ENCODE results near the gene CEACAM18.
"Not testable (repeated sequence)": the region's sequence is repeated elsewhere in the genome, so short reads cannot be mapped to it uniquely, and the experiment has no call there.

The CEACAM18 gene

DNA sequence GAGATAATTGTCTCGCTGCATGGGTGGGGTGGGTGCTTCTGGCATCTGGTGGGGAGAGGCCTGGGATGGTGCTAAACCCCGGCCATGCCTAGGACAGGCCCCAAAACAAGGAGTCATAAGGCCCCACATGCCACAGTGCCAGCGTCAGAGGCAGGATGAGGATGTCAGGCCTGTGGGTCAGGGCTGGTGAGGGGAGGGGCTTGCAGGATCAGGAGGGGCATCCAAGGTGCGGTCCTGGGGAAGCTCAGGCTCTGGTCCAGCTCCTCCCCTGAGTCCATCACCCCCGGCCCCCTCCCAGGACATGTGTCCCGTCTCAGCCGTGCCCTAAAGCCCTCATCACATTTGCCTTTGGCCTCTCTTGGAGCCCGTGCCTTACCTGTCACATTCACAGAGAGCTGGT is 22.6 kb downstream of the CEACAM18 start:
- FAIRE-seq: not testable (repeated sequence)

DNA sequence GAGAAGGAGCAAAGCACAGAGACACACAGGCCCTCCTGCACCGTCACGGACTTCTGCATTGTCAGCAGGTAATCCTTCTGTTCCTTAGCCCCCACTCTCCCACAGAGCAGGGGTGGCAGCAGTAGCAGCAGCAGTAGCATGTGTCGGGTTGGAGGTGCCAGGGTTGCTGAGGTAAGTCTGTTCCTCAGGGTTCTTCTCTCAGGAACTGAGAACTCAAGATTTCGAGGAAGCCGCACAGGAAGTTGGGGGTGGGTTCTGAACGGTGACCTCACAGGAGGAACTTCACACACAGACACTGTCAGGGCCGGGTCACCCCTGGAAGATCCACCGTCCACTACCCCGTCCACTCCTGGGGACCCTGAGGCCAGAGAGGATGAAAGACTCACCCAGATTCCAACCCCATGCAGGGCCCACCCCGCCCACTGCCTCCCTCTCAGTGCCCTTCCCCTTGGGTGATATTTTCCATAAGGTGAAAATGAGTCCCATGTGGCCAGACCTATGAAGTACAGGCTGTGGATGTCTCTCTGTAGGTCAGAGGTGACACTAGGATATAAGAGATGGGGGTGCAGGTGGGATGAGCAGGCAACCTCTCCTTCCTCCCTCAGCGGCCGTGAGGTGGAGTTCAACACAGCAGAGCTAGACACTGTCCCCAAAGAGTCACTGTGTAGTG is 23.4 kb downstream of the CEACAM18 start, which contains the start of gene SIGLEC12:
SIGLEC12 (minus strand) TSS at position 207 of the 670 bp plus-strand sequence; CDS start at position 140, 67 bp downstream.
- FAIRE-seq: no peak

DNA sequence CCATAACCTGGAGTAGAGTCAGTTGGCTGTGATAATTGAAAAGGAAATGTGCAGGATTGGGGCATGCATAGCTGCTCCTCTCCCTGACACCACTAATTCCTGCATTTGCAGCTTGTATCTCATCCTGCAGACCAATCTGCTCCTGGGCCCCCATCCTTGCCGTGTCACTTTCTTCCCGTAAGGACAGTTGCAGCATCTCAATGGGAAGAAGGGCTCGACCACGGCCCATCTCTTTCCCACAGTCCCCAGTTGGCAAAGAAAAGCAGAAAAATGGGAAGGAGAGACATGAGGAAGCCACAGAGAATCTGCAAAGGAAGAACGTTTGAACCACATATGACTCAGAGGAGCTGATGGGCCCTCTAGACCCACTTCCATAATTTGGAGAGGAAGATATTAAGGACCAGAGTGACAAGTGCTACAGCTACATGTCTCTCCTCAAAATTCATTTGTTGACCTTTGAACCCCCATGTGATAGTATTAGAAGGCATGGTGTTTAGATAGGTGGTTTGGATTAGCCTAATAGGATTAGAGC is 25.0 kb downstream of the CEACAM18 start:
- FAIRE-seq: no peak

DNA sequence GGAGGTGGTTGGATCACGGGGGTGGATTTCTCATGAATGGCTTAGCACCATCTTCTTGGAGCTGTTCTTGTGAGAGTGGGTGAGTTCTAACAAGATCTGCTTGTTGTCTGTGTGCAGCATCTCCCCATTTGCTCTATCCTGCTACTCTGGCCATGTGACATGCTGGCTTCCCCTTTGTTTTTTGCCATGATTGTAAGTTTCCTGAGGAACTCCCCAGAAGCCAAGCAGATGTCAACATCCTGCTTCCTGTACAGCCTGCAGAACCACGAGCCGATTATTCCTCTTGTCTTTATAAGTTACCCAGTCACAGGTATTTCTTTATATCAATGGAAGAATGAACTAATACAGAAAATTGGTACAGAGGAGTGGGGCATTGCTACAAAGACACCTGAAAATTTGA is 25.6 kb downstream of the CEACAM18 start:
- FAIRE-seq: no peak

DNA sequence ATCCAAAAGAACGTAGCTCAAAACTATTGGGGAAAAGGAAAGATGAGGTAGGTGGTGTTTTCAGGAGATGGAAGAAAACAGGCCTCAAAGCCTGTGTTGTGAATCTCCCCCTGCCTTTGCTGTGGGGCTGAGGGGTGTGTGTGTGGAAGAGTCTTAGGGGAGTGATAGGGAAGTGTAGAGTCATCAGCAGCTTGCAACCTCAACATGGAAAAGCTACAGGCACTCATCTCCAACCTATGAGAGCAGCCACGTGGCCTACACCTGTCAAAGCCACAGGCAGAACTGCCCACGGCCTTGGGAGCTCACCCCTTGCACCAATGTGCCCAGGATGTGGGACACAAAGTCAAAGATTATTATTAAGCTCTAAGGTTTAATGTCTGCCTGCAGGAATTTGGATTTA is 27.6 kb downstream of the CEACAM18 start:
- no peak for FAIRE-seq

DNA sequence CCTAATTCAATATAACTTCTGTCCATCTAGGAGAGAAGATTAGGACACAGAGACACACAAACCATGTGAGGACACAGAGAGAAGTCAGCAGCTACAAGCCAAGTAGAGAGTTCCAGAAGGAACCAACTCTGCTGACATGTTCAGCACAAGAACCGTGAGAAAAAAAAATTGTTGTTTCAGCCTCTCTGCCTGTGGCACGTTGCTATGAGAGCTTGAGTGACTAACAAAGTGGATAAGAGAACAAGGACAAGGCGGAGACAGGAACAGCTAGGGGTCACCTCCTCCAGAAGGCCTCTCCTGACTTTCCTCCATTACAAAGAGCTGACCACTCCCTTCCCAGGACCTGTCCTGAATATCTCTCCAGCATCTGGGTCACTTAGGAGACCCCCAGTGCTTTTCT is 28.9 kb downstream of the CEACAM18 start:
- FAIRE-seq: no peak

DNA sequence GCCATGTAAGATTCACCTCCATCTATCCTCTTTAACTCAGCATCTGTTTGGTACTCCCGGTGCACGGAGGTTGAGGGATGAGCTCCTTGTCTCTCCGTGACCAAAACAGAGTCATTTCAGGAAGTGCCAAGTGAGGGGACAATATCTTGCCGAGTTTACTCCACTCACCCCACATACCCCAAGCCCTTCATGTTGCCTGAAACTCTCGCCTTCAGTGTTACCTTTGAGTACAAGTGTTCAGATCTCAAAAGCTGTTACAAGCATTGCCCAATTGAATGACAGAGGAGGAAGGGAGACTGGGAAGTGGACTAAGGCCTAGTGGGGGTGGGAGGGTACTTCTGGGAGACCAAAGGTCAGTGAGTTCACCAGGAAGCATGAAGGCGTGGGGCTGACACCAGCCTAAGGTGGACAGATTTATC is 29.3 kb downstream of the CEACAM18 start:
- FAIRE-seq: no peak

DNA sequence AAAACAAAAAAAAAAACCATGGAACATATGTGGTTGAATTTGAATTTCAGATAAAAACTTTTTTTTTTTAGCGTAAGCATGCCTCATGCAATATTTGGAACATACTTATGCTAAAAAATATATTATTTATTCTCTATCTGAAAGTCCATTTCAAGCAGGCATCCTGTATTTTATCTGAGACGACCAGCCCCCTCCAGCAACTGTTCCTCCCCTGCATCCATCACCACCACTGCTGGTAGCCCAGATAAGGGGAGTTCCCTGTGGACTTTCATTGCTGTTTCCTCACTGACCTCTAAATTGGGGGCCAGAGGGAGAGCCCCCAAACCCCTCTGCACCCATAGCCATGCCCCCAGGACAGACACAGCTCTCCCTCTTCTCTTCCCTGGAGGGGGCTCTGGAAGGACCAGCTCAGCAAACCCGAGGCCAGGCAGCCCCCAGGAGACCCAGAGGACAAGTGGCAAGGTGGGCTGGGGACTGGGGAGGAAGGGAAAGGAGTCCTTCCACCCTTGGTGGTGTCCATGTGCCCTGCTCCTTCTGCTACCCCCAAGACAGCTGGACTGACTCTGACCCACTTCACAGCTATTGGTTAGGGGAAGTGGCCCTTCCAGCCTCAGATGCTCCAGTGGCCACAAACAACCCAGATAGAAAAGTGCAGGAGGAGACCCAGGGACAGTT is 29.9 kb downstream of the CEACAM18 start:
- FAIRE-seq: no peak

DNA sequence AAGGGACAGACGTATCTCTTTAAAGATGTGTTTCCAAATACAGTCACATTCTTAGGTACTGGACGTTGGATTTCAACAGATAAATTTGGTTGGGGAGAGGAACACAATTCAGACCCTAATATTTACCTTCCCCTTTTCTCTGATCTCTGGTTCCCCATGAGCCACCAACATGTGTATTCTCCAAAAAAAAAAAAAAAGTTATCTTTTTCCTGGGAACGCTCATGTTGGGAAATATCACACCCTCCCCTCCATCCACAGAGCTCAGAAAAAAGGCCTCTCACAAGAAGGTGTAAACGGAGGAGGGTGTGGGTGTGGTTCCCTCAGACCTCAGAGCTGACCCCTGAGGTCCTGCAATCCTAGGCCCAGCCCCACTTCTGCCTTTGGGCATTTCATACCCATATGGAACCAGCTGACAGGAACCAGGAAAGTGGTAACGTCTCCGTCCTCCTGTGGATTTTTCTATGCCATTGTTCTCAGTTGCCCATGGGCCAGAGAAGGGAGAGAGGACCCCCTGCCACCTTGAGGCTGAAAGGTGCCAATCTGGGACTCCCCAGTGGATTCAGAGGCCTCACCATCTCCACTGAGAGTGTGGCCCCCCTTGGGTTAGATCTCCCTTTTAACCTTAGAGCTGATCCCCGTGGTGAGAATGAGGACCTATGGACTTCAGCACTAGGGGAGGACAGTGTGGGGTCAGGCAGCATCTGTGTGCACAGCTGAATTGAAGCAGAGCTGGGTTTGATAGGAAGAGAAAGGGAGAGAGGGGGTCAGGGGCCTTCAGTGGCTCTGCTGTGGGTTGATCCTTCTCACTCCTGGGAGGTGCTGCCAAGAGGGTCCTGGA is 31.7 kb downstream of the CEACAM18 start:
- FAIRE-seq: no peak

DNA sequence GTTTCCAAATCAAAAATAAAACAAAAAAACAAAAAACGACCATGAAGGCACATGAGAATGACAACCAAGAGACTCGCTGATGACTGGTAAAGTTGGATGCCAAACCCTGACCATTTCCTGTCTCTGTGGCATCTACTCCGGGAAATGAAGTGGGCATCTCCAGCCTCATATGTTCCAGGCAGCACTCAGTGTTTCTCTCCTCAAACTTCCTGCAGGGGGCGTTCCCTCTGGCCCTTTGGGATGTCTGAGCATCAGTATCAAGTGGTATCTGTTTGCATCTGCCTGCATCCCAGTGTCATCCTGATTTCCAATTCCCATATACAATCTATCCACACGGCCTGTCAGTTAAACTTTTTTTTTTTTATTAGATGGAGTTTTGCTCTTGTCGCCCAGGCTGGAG is 33.0 kb downstream of the CEACAM18 start:
- FAIRE-seq: no peak

DNA sequence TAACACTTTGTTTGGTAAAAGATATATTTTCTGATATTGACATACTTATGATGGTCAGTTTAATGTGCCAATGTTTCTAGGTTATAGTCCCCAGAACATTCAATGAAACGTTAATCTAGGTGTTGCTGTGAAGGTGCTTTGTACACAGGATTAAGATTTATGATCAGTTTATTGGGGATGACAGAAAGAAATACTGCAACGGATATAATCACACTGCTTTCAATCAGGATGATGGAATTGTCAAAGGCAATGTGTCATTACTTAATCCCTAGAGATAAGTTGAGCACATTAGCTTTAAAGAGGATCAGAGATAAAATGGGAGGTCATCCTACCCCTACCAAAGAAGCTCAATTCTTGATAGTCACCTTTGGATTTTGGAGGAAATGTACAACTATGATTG is 35.6 kb downstream of the CEACAM18 start:
- FAIRE-seq: no peak

DNA sequence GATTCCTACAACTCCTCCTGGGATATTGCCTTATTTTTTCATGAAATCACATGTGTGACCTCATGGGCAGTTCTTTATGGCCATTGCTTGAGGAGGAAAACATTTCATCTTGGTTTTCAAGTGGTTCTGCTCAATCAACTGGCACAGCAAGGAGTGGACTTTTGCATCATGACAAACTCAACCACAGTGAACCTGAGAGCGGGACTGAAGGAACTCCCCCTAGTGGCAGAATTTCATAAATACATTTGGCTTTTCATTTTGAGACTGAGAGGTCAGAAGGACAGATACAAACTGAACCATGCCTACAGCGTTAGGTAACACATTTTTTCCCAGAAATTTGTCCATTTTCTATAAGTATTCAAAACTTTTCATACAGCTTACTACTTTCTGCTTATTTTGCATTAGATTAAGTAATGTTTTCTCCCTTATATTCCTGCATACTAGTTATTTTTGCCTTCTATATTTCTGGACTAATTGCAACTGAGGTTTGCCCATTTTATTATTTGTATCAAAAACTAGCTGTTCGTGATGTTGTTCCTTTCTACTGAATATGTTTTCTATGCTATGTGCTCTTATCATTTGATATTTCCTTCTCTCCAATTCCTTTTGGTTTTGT is 36.6 kb downstream of the CEACAM18 start:
- FAIRE-seq: peak; percentile 79

DNA sequence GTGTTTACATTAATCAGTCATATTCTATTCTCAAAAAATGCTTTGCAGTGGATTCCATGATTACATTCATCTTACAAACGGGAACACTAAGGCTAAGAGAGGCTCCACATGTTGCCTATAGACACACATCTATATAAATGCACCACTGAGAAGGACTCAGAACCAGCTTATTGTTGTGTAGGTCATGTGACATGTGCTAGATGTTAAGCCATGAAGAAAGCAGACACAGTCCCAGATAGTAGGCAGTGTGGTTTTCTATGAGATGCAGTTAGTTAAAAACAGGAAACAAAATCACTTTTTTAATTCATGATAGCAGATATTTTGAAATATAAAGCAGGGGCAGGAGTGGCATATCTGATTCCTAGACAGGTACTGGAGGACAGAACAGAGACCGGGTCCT is 42.4 kb downstream of the CEACAM18 start:
- no peak for FAIRE-seq

DNA sequence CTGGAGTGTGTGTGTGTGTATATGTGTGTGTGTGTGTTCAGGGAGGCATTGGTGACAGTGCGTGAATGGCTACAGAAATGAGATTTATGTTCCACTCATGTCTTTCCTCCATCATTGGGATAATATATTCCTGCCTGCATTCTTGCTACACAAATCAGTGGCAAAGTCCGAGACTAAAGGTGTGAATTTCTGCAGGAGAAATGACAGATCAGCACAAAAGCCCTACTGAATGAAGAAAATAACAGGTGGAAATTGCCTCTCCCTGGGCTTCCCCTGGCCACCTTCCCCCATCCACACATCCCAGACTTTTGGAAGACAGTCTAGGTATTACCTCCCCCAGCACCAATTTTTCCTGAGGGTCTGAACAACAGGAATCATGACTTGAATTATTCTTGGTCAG is 43.0 kb downstream of the CEACAM18 start:
- FAIRE-seq: no peak

DNA sequence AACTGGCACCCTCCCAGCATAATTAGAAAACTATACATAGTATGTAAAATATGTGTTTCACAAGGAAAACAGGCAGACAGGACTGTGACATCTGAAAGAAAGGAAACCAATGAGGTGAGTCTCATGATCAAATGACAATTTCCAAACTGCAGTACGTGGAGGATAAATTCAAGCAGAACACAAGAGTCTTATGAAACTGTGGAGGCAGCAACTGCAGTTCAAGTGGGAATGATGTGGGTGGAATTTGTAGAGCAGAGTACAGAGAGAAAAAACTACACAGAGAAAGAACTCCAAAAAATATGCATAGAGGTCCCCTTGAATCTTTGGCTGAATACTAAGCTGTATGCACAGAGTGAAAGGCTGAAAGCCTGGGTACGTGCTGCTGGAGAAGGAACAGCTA is 43.4 kb downstream of the CEACAM18 start:
- no peak for FAIRE-seq

DNA sequence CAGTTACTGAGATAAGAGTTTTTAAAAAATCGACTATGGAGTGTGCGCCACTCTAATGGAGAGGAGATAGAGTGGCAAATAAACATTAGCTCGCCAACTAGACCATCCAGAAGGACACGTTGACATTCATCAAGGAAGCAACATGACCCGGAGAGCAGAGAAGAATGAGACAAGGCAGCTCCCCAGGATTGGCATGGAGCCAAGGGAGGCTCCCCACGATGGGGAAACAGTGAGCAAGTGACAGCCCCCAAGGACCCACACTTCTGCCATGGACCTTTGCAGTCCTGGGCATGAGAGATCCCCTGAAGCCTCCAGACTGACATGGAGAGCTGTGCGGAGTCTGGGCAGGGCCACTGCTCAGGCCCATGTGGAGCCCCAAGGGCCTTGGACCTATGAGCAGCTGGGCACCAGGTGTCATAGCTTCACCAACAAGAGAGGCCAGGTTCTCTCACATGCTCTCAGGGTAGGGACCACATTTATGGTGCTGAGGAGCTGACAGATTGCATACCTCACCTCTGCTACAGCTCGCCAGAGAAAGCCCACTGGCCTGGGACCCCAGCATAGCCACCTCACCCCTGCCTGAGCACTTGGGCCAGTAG is 46.4 kb downstream of the CEACAM18 start:
- no peak for FAIRE-seq

DNA sequence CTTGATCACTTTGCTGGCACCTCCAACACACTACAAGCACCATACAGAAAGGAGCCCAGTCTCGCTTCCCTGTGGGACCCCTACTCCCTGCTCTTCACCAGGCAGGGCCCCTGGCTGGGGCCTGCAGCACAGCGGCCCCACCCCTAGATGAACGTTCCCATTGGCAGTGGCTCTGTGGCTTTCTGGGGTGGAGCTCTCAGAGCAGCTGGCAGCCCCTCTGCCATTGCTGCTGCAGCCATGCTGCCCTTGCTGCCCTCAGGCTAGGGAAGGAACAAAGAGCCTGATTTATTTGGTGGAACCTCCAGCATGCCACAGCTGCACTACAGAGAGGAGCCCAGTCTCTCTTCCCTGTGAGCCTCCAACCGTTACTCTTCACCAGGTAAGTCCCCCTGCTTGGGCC is 47.3 kb downstream of the CEACAM18 start:
- no peak for FAIRE-seq

DNA sequence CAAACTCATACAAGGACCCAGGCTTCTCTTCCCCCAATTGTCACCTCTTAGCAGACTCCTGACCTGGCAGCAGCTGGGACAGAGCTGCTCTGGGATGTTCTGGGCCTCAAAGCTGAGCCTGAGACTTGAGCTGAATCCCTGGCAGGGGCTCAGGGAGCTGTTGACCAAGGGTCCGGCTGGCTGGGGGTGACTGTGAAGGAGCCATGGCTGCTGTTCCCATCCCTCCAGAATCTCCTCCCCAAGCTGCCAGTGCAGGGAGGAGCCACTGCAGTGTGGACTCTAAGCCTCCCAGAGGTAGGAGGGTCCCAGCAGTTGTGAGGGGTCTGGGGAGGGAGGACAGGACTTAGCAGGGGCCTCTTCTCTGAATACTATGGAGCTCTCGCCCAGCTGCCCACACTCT is 51.0 kb downstream of the CEACAM18 start:
- no peak for FAIRE-seq

DNA sequence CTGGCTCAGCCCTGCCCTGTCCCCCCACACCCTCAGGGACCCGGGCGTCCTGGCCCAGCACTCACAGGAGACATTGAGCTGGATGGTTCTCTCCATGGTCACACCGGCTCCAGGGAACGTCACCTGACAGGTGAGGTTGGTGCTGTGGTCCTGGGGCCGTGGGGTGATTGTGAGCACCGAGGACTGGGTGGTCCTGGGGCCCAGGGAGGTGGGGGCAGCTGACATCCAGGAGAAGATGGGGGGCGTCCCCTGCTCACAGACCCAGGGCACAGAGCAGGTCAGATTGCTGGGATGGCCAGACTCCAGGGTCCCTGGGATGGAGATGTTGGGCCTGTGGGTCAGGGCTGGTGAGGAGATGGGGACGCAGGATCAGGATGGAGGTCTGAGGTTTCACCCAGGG is 52.3 kb downstream of the CEACAM18 start:
- FAIRE-seq: no peak

DNA sequence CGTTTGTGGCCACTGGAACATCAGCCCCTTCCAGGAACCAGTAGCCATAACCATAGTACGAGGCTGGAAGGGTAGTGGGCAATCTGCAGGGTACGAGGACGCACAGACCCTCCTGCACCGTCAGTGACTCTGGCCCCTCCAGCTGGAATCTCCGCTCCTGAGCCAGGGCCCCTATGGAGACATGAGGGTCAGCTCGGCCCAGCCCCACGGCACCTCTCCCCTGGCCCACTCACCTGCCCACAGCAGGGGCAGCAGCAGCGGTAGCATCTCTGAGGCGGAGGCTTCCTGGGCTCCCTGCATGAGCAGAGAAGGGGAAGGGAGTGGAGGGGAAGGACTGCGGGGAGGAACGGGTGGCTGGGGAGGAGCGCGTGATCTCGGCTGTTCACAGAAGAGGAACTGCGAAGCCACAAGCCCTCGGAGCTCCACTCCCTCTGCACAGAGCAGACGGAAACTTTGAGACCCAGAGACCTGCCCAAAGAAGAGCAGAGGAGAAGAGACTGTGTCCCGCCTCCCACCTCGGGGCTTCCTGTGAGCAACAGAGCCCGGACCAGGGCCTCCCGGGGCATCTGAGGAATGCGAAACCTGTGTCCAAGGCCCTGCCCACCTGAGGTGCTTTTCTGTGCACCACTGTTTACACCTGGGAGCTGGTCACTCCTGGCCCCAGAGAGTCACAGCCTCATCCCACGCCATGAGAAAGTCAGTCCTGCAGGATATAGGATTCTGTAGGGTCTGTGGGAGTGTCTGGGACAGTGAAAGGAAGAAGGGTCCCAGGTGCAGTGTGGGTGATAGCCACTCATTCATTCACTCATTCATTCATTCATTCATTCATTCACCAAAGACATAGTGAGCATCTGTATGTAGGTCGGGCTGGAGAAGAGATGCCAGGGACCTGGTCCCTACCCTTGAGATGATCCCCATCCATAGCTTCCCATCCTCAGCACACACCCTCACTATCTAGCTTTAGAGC is 53.3 kb downstream of the CEACAM18 start, which contains the start of gene SIGLEC6:
SIGLEC6 (minus strand) TSS at position 322 of the 967 bp plus-strand sequence; CDS start at position 300, 22 bp downstream.
- FAIRE-seq: no peak

DNA sequence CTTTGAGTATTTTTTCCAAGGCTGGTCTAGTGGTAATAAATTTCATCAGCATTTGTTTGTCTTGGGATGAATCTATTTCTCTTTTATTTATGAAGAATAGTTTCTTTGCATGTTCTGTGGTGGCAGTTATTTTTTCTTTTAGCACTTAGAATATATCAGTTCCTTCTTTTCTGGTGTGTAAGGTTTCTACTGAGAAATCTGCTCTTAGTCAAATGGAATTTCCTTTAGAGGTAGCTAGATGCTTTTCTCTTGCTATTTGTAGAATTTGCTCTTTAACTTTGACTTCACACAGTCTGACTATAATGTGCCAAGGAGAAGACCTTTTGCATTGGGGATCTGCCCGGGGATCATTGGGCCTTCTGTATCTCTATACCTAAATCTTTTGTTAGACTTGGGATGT is 57.2 kb downstream of the CEACAM18 start:
- no peak for FAIRE-seq
